ENCODE data around the gene SIMC1.

Gene SIMC1

DNA sequence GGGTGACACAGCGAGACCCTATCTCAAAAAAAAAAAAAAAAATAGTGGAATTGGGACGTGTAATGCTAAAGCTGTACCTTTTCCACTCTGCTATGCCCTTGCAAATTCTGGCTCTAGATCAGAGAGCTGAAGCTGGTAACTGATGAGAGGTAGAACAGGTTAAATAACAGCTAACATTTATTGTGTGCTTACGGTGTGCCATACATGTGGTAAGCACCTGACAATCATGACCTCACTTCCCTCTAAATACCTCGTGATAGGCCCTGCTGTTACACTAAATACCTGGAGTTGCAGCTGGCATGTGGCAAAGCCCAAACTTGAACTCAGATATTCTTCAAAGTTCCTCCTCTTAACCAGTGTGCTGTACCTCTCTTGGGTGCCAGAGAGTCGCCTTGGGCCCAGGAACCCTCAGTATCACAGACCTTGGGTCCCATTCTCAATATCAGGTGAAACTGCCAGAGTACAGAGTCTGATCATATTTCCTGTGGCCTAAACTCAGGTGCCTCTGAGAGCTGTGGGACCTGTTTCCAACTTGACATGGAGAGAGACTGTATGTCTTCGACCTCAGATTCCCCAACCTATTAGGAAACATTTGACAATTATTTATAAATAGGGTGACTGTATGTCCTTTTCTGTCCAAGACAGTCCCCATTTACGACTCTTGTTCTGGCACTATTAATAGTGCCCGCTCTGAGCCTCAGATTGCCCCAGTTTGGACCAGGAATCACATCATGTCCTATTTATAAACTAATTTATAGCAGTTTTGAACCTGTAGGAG lies 131.9 kb downstream of the SIMC1 start:
- H4K20me1 ChIP-seq (ENCODE audit: low read depth, low read length): no peaks in the 10 kb centered on the region
- no peaks in the 10 kb centered on the region for H3K9me3 ChIP-seq (ENCODE audit: insufficient read depth, low read length)
- H3K36me3 ChIP-seq (ENCODE audit: low read length): no peaks in the 10 kb centered on the region
- no peak for TF ChIP-seq EZH2phosphoT487 (conservative IDR thresholded peaks at IDR 0.05; ENCODE audit: low read length)
- TF ChIP-seq, protein P1, sequence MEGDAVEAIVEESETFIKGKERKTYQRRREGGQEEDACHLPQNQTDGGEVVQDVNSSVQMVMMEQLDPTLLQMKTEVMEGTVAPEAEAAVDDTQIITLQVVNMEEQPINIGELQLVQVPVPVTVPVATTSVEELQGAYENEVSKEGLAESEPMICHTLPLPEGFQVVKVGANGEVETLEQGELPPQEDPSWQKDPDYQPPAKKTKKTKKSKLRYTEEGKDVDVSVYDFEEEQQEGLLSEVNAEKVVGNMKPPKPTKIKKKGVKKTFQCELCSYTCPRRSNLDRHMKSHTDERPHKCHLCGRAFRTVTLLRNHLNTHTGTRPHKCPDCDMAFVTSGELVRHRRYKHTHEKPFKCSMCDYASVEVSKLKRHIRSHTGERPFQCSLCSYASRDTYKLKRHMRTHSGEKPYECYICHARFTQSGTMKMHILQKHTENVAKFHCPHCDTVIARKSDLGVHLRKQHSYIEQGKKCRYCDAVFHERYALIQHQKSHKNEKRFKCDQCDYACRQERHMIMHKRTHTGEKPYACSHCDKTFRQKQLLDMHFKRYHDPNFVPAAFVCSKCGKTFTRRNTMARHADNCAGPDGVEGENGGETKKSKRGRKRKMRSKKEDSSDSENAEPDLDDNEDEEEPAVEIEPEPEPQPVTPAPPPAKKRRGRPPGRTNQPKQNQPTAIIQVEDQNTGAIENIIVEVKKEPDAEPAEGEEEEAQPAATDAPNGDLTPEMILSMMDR (IDR thresholded peaks at IDR 0.05; ENCODE audit: insufficient read depth, low read length, poor library complexity, severe bottlenecking): no peak
- H3K27me3 ChIP-seq (ENCODE audit: low read length): no peaks in the 10 kb centered on the region
- no peaks in the 10 kb centered on the region for H3F3A ChIP-seq (ENCODE audit: insufficient read depth)
- H3K9ac ChIP-seq (ENCODE audit: low read length): no peak overlapping the region
- H3K4me3 ChIP-seq (ENCODE audit: insufficient read depth, low read length, poor library complexity, severe bottlenecking): no peak overlapping the region
- no peak overlapping the region for H3K4me2 ChIP-seq (ENCODE audit: low read depth, low read length, poor library complexity, severe bottlenecking)
- no peaks in the 10 kb centered on the region for H3K9me2 ChIP-seq (replicated peaks; ENCODE audit: insufficient read depth, low read length)
- no peak overlapping the region for H3K27ac ChIP-seq (ENCODE audit: low read depth, low read length)
- H3K79me2 ChIP-seq (ENCODE audit: insufficient read depth, low read length): no peaks in the 10 kb centered on the region
- H2AFZ ChIP-seq (ENCODE audit: low read depth, low read length, severe bottlenecking): no peak overlapping the region

DNA sequence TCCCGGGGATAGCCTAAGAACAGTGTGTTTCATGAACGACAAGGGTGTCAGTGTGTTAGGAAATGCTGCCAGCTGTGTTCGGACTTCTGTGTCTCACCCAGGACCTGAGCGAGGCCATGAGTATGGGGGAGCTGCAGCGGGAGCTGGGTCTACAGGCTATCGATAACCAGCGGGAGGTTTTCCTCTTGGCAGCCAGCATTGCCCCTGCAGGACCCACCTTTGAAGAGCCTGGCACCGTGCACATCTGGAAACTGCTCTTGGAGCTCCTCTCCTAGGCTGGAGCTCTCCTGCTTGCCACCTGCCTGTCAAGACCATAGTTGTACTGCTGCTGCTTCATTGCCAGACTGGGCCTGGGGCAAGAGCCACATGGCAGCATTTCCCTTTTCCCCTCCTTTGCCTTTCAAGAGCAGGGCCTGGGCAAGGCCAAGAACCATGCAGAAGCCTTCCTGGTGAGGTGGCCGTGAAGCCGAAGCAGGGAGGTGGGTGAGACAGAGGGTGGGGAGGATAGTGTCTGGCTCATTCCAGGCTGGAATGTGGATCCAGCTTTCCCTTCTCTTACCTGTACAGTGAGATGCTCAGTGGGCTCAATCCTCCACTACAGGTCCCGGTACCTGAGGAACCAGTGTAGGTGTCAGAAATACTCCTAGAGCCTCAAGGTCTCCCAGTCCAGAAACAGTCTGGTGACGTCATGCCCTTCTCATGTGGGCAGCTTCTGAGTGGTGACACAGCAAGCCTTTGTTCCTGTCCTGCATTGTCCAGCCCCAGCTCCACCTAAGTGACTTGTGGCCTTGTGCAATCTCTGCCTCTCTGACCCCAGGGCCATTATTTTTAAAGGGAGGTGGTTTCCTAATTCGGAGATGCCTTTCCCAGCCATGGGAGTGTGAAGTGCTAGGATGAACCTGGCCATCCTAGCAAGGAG lies 133.7 kb downstream of the SIMC1 start:
- no peaks in the 10 kb centered on the region for H3K36me3 ChIP-seq (ENCODE audit: low read length)
- H3K9me3 ChIP-seq (ENCODE audit: insufficient read depth, low read length): no peaks in the 10 kb centered on the region
- no peak for TF ChIP-seq EZH2phosphoT487 (conservative IDR thresholded peaks at IDR 0.05; ENCODE audit: low read length)
- TF ChIP-seq, protein P1 (IDR thresholded peaks at IDR 0.05; ENCODE audit: insufficient read depth, low read length, poor library complexity, severe bottlenecking): no peak
- no peaks in the 10 kb centered on the region for H3K9me2 ChIP-seq (replicated peaks; ENCODE audit: insufficient read depth, low read length)
- no peaks in the 10 kb centered on the region for H3F3A ChIP-seq (ENCODE audit: insufficient read depth)
- no peak overlapping the region for H3K27ac ChIP-seq (ENCODE audit: low read depth, low read length)
- H3K4me2 ChIP-seq (ENCODE audit: low read depth, low read length, poor library complexity, severe bottlenecking): no peak overlapping the region
- H3K79me2 ChIP-seq (ENCODE audit: insufficient read depth, low read length): no peaks in the 10 kb centered on the region
- H2AFZ ChIP-seq (ENCODE audit: low read depth, low read length, severe bottlenecking): no peak overlapping the region
- H3K4me3 ChIP-seq (ENCODE audit: insufficient read depth, low read length, poor library complexity, severe bottlenecking): no peak overlapping the region
- no peak overlapping the region for H3K9ac ChIP-seq (ENCODE audit: low read length)
- H4K20me1 ChIP-seq (ENCODE audit: low read depth, low read length): no peaks in the 10 kb centered on the region
- no peaks in the 10 kb centered on the region for H3K27me3 ChIP-seq (ENCODE audit: low read length)

DNA sequence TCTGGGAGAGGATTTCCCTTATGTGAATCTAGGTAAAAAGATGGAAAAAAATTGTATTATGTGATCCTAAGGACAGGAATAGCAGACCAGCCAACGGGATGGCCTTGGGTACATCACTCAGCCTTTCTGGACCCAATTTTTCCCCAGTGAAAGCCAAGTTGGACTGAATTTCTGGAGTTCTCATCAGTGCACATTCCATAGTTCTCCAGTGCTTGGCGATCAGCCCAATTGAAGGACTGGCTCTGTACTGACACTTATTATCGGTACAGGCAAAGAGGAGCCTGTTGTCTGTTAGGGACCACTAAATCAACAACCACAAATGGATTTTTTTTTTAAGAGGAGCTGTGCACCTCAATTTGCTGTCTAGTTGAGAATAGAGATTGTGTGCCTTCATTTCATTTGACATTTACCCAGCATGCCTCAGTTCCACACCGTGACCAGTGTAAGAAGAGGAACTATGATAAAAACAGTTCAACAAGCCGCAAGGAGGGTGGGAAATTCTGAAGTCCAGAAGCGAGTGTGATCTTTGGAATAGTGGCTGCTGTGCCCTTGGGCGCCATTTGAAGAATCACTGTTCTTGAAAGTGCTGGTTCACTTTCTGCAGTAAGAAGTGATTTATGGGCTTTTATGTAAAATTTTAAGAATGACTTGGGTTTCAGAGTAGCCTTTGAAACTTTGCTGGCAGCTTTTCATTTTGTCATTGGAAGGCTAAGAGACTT lies 135.0 kb downstream of the SIMC1 start:
- Histone ChIP-seq H3K79me2 (ENCODE audit: insufficient read depth, low read length) (no peaks in the 10 kb centered on the region), H3K4me2 (ENCODE audit: low read depth, low read length, poor library complexity, severe bottlenecking) (no peak overlapping the region), H3K9me2 (replicated peaks; ENCODE audit: insufficient read depth, low read length) (no peaks in the 10 kb centered on the region), H2AFZ (ENCODE audit: low read depth, low read length, severe bottlenecking) (no peak overlapping the region), H3K9ac (ENCODE audit: low read length) (no peak overlapping the region), H3K9me3 (ENCODE audit: insufficient read depth, low read length) (no peaks in the 10 kb centered on the region), H4K20me1 (ENCODE audit: low read depth, low read length) (no peaks in the 10 kb centered on the region), H3K27ac (ENCODE audit: low read depth, low read length) (no peak overlapping the region), H3K4me3 (ENCODE audit: insufficient read depth, low read length, poor library complexity, severe bottlenecking) (no peak overlapping the region), H3F3A (ENCODE audit: insufficient read depth) (no peaks in the 10 kb centered on the region), H3K27me3 (ENCODE audit: low read length) (no peaks in the 10 kb centered on the region), H3K36me3 (ENCODE audit: low read length) (no peaks in the 10 kb centered on the region)
- TF ChIP-seq, protein P1 (IDR thresholded peaks at IDR 0.05; ENCODE audit: insufficient read depth, low read length, poor library complexity, severe bottlenecking): no peak
- no peak for TF ChIP-seq EZH2phosphoT487 (conservative IDR thresholded peaks at IDR 0.05; ENCODE audit: low read length)
